GM12878 (cell line): Measurements from ENCODE around the gene IL3. TPM values are rescaled to one million over a fixed set of nuclear protein-coding genes. Genes with fewer than 3 reads are reported as not detected.

ENCODE experiments used
- ATAC-seq: fragments of 200-7000 bp; cut with Tn5 transposase; 3 replicates; pipeline ENCODE4 v1.9.1; 2020; ENCODE audit warnings: mild to moderate bottlenecking, moderate library complexity
- BruUV-seq: library from RNA; stranded (reverse); fragments of 400-500 nt; replicated peaks from 2 replicates; lab custom pipeline; 2021; lab: Mats Ljungman, UMichigan
- CTCF ChIA-PET: fragments of 300-600 bp; sonication (Branson Sonifier 250); formaldehyde crosslinking; extraction: SDS; loops from one replicate; lab custom pipeline; 2021; ENCODE audit warnings: inconsistent platforms; lab: Yijun Ruan, JAX
- POLR2A ChIA-PET: fragments of 350-600 bp; formaldehyde crosslinking; extraction: SDS; loops from one replicate; lab custom pipeline; 2021; ENCODE audit warnings: inconsistent platforms; lab: Charles Lee
- RAD21 ChIA-PET: fragments of 300-600 bp; sonication (Branson Sonifier 250); formaldehyde crosslinking; loops from one replicate; lab custom pipeline; 2023; ENCODE audit warnings: antibody characterized with exemption; ENCODE audit not compliant: unreplicated experiment; lab: Charles Lee
- SMC1A ChIA-PET: fragments of 300-600 bp; sonication (Branson Sonifier 250); formaldehyde crosslinking; loops from one replicate; lab custom pipeline; 2023; ENCODE audit not compliant: unreplicated experiment, uncharacterized antibody; lab: Charles Lee
- DNase-seq: peaks from one replicate; pipeline ENCODE4 v3.0.0-alpha.2; 2011; ENCODE audit warnings: low read depth, low spot score
- FAIRE-seq: peaks from 3 replicates; lab custom pipeline; 2011; peaks lifted over from hg19 to GRCh38; lab: Jason Lieb, UNC
- H2AFZ ChIP-seq: 2 replicates; pipeline ENCODE4 v1.6.0; 2011; ENCODE audit warnings: low read depth, low read length, control low read depth; ENCODE audit not compliant: control insufficient read depth
- H3K27ac ChIP-seq: 2 replicates; pipeline ENCODE4 v1.5.1; 2011; ENCODE audit warnings: control low read depth; ENCODE audit not compliant: control insufficient read depth, insufficient read depth
- H3K27me3 ChIP-seq, 2 experiments: replicated peaks in 1 of 2; 2 replicates each; pipeline versions ENCODE4 v1.6.0 to v1.6.1; 2011; ENCODE audit warnings: low read length in 1 of 2; ENCODE audit not compliant: control insufficient read depth in 2 of 2, insufficient read depth in 2 of 2
- H3K36me3 ChIP-seq, 2 experiments: 2 replicates each; pipeline ENCODE4 v1.5.1; 2011; ENCODE audit warnings: low read length in 1 of 2; ENCODE audit not compliant: control insufficient read depth in 2 of 2, insufficient read depth in 2 of 2
- H3K4me1 ChIP-seq: 2 replicates; pipeline ENCODE4 v1.6.1; 2011; ENCODE audit warnings: mild to moderate bottlenecking, low read length, moderate library complexity, mixed read lengths; ENCODE audit not compliant: control insufficient read depth, insufficient read depth
- H3K4me2 ChIP-seq: 2 replicates; pipeline ENCODE4 v1.6.0; 2011; ENCODE audit warnings: control low read depth; ENCODE audit not compliant: control insufficient read depth, insufficient read depth
- H3K4me3 ChIP-seq: fragments of 200-600 bp; sonication (generic); 2 replicates; pipeline ENCODE4 v1.5.1; 2016
- H3K79me2 ChIP-seq: 2 replicates; pipeline ENCODE4 v1.6.0; 2011; ENCODE audit warnings: low read length; ENCODE audit not compliant: control insufficient read depth, insufficient read depth
- H3K9ac ChIP-seq: 2 replicates; pipeline ENCODE4 v1.8.0; 2011; ENCODE audit warnings: low read length, control low read depth, mixed read lengths; ENCODE audit not compliant: control insufficient read depth, insufficient read depth
- H3K9me3 ChIP-seq: replicated peaks from 3 replicates; pipeline ENCODE4 v1.5.1; 2011; ENCODE audit warnings: mild to moderate bottlenecking, low read length; ENCODE audit not compliant: control insufficient read depth, insufficient read depth
- H4K20me1 ChIP-seq: 2 replicates; pipeline ENCODE4 v1.6.0; 2011; ENCODE audit not compliant: control insufficient read depth, insufficient read depth
- ASH2L ChIP-seq: fragments of 300-600, 200-600 bp; sonication (generic); IDR thresholded peaks from 2 replicates; pipeline ENCODE4 v1.6.1; 2017; ENCODE audit warnings: low read depth, mild to moderate bottlenecking, borderline replicate concordance
- BCL3 ChIP-seq: IDR thresholded peaks from 2 replicates; pipeline ENCODE4 v1.6.1; 2011; ENCODE audit warnings: borderline replicate concordance, low read depth, mild to moderate bottlenecking, moderate library complexity, low read length; ENCODE audit not compliant: insufficient read depth, poor library complexity, severe bottlenecking
- DPF2 ChIP-seq: fragments of 450-650 bp; IDR thresholded peaks from 2 replicates; pipeline ENCODE4 v1.6.1; 2017; ENCODE audit warnings: mild to moderate bottlenecking
- KDM1A ChIP-seq: fragments of 200-600 bp; sonication (generic); IDR thresholded peaks from 2 replicates; pipeline ENCODE4 v1.6.1; 2016; ENCODE audit warnings: borderline replicate concordance
- MTA2 ChIP-seq: fragments of 450-650 bp; IDR thresholded peaks from 2 replicates; pipeline ENCODE4 v1.6.1; 2016; ENCODE audit warnings: low read depth, mild to moderate bottlenecking, moderate library complexity
- NKRF ChIP-seq: fragments of 450-650 bp; conservative IDR thresholded peaks from 2 replicates; pipeline ENCODE4 v1.6.1; 2017; ENCODE audit warnings: mild to moderate bottlenecking, moderate library complexity
- PKNOX1 ChIP-seq: fragments of 450-650 bp; IDR thresholded peaks from 2 replicates; pipeline ENCODE4 v1.6.1; 2016; ENCODE audit warnings: mild to moderate bottlenecking
- PML ChIP-seq: IDR thresholded peaks from 2 replicates; pipeline ENCODE4 v1.6.1; 2012; ENCODE audit warnings: low read length, inconsistent platforms
- POLR2AphosphoS5 ChIP-seq: IDR thresholded peaks from 2 replicates; pipeline ENCODE4 v1.6.1; 2011; ENCODE audit warnings: mild to moderate bottlenecking, low read length, inconsistent platforms
- POU2F2 ChIP-seq: IDR thresholded peaks from 3 replicates; pipeline ENCODE4 v1.6.1; 2011; ENCODE audit warnings: low read depth, mild to moderate bottlenecking, low read length, borderline replicate concordance
- RCOR1 ChIP-seq: conservative IDR thresholded peaks from 2 replicates; pipeline ENCODE4 v1.6.1; 2012; ENCODE audit warnings: low read depth, low read length, improper control_type of control experiment
- SMAD1 ChIP-seq: fragments of 450-650 bp; IDR thresholded peaks from 2 replicates; pipeline ENCODE4 v1.6.1; 2018; ENCODE audit warnings: mild to moderate bottlenecking, low read depth; ENCODE audit not compliant: partially characterized antibody
- SPI1 ChIP-seq: IDR thresholded peaks from 2 replicates; pipeline ENCODE4 v1.6.1; 2011; ENCODE audit warnings: low read depth, mild to moderate bottlenecking, low read length, moderate library complexity, borderline replicate concordance; ENCODE audit not compliant: insufficient read depth
- STAT3 ChIP-seq: IDR thresholded peaks from 2 replicates; pipeline ENCODE4 v1.6.1; 2011; ENCODE audit warnings: low read depth, low read length, improper control_type of control experiment
- TCF7 ChIP-seq: IDR thresholded peaks from 2 replicates; pipeline ENCODE4 v1.6.1; 2014; ENCODE audit warnings: antibody characterized with exemption, borderline replicate concordance
- ZNF622 ChIP-seq: fragments of 450-650 bp; IDR thresholded peaks from 2 replicates; pipeline ENCODE4 v1.6.1; 2017; ENCODE audit warnings: mild to moderate bottlenecking, inconsistent platforms
- WGBS: methylation state at CpG from one replicate; pipeline ENCODE4 v1.1.6; 2016; ENCODE audit warnings: low lambda C conversion rate; ENCODE audit not compliant: insufficient replicate concordance, insufficient coverage; ENCODE audit errors: missing lambda C conversion rate; 5-methylcytosine and 5-hydroxymethylcytosine counted together
- in situ Hi-C: fragments of 300-500 bp; cut with MboI; formaldehyde crosslinking; loops from 9 replicates; pipeline ENCODE4 v1.14.3; 2018; ENCODE audit warnings: mixed read lengths
- intact Hi-C: fragments of 100-400 bp; cut with micrococcal nuclease; formaldehyde crosslinking; loops from one replicate; pipeline ENCODE4 v1.14.2; 2022; ENCODE audit not compliant: unreplicated experiment
- polyA plus RNA-seq, 11 experiments: library from polyadenylated mRNA; depleted of rRNA in 4 of 11; unstranded in 6 of 11; stranded (reverse) in 5 of 11; fragments of >200 nt; fragmentation: Nextera tagmentation in 4 of 11; fragmentation: Illumina TruSeq in 1 of 11; extraction: Ambion mirVana in 4 of 11; extraction: Trizol in 1 of 11; gene quantifications; 1 replicate in 1 of 11; 2 replicates in 10 of 11; pipeline versions ENCODE4 v1.2.1 to v1.2.3, GENCODE V29; 2011 to 2016; ENCODE audit warnings: inconsistent platforms in 2 of 11, missing spikeins in 2 of 11, low read depth in 1 of 11
- total RNA-seq, 4 experiments: library from RNA; depleted of rRNA in 3 of 4; stranded (reverse); fragments of >200 nt in 3 of 4; fragmentation: Illumina TruSeq in 1 of 4; extraction: Trizol in 1 of 4; gene quantifications; 2 replicates each; pipeline versions ENCODE4 v1.2.1 to v1.2.3, GENCODE V29; 2013 to 2021

The IL3 gene
- total and polyA plus RNA-seq, 10 of the 15 experiments (the other 5 are each of a cell fraction or from before 2014, with no cell fraction given) = not detected

GRCh38 chr5:132054031-132054696 lies 6.3 kb upstream of the IL3 start (continued):
- no peak for TF ChIP-seq TCF7
- no peak for TF ChIP-seq DPF2

GRCh38 chr5:132054697-132055440 lies 5.6 kb upstream of the IL3 start:
- ATAC-seq (no peak), FAIRE-seq (no peak), DNase-seq (no peak)
- ChIA-PET RAD21 (no interaction called here), CTCF (interaction anchor here (3.4 kb wide), 1 partner anchor 8 kb away, joined by 15 read pairs; no protein-coding TSS in a partner anchor), POLR2A (no interaction called here), SMC1A (no interaction called here)
- H3K36me3 ChIP-seq = no peaks in the 10 kb centered on the region
- no peak overlapping the region for H3K4me2 ChIP-seq
- peaks cover 0 to 5% of the 10 kb centered on the region in 2 experiments for H3K27me3 ChIP-seq
- no peak overlapping the region for H2AFZ ChIP-seq
- H3K4me1 ChIP-seq = no peaks in the 10 kb centered on the region
- BruUV-seq = no TSS peak
- no peak for TF ChIP-seq STAT3
- no peak for TF ChIP-seq ASH2L
- TF ChIP-seq MTA2 = no peak
- TF ChIP-seq PML = no peak
- TF ChIP-seq NKRF = no peak
- no peak for TF ChIP-seq BCL3
- no peak for TF ChIP-seq SPI1
- no peak for TF ChIP-seq SMAD1
- TF ChIP-seq PKNOX1 = no peak
- TF ChIP-seq RCOR1 = no peak
- TF ChIP-seq ZNF622 = no peak
- no peak for TF ChIP-seq KDM1A
- TF ChIP-seq POU2F2 = no peak
- no peak for TF ChIP-seq POLR2AphosphoS5
- H4K20me1 ChIP-seq = no peaks in the 10 kb centered on the region
- WGBS = 25% methylated on average over 7 of the region's 9 CpGs
- H3K4me3 ChIP-seq = no peak overlapping the region
- no peak overlapping the region for H3K9ac ChIP-seq
- in situ Hi-C loops = no loop called here
- no peak overlapping the region for H3K27ac ChIP-seq
- H3K79me2 ChIP-seq = no peaks in the 10 kb centered on the region
- no peaks in the 10 kb centered on the region for H3K9me3 ChIP-seq
- intact Hi-C loops = no loop called here
